Measurements from ENCODE around the gene HAUS5. TPM values are rescaled to one million over a fixed set of nuclear protein-coding genes. Genes with fewer than 3 reads are reported as not detected.

HAUS5 gene
- polyA plus RNA-seq, 3 donors, result 19.9 to 21.4 (median 21.4) TPM

DNA sequence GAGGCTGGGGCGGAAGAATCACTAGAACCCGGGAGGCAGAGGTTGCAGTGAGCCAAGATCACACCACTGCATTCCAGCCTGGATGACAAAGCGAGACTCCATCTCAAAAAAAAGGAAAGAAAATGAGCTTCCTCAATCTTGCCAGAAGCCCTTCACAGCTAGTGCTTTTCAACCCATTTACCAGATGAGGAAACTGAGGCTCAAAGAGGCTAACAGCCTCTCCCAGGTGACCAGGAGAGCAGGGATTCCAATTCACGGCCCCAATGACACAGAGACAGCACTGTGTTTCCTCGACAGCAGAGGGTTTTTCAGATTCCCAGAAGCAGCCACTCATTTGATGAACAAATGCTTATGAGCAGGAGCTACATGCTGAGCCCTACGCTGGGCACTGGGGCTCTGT is 57.0 kb downstream of the HAUS5 start:
- no peak for DNase-seq (ENCODE audit: low read depth in 3 of 3, low spot score in 2 of 3)

DNA sequence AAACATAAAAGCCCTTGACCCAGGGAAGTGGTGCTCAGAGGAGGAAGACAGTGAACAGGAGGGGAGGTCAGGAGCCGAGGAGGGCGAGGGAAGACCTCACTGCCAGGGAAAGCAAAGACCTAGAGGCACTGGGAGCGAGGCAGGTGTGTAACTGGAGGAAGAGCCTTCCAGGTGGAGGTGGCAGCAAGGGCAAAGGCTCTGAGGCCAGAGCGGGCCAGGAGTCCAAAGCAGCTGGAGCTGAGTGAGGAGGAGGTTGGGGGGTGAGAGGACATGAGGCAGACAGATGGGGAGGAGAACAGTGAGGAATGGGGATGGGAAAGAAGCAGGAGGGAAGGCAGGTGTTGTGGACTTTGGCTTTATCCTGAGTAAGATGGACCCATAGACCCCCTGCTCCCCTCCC is 57.4 kb downstream of the HAUS5 start:
- no peak for DNase-seq (ENCODE audit: low read depth in 3 of 3, low spot score in 2 of 3)

DNA sequence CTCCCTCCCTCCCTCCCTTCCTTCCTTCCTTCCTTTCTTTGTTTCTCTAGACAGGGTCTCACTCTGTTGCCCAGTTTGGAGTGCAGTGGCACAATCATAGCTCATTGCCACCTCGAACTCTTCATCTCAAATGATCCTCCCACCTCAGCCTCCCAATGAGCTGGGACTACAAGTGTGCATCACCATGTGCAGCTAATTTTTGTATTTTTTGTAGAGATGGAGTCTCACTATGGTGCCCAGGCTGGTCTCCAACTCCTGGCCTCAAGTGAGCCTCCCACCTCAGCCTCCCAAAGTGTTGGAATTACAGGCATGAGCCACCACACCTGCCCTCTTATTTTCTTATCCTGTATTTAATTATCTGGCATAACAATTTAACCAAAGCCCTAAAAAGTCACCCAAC is 58.2 kb downstream of the HAUS5 start:
- no peak for DNase-seq (ENCODE audit: low read depth in 3 of 3, low spot score in 2 of 3)

DNA sequence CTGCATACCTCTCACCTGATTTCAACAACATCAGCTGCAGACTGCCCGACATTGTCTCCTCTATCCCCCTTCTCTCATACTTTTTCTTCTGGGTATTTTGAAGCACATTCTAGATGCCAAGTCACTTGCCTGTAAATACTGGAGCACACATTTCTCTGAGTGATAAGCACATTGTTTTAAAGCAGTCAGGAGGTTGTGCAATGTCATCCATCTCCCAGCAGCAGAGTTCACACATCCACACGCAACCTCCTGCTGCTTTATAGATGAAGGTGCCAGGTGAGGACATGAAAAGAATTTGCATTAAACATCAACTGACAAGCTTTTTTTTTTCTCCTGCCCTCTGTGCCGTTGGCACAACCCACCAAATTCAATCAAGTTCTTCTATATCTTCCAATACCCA is 59.3 kb downstream of the HAUS5 start:
- no peak for DNase-seq (ENCODE audit: low read depth in 3 of 3, low spot score in 2 of 3)

DNA sequence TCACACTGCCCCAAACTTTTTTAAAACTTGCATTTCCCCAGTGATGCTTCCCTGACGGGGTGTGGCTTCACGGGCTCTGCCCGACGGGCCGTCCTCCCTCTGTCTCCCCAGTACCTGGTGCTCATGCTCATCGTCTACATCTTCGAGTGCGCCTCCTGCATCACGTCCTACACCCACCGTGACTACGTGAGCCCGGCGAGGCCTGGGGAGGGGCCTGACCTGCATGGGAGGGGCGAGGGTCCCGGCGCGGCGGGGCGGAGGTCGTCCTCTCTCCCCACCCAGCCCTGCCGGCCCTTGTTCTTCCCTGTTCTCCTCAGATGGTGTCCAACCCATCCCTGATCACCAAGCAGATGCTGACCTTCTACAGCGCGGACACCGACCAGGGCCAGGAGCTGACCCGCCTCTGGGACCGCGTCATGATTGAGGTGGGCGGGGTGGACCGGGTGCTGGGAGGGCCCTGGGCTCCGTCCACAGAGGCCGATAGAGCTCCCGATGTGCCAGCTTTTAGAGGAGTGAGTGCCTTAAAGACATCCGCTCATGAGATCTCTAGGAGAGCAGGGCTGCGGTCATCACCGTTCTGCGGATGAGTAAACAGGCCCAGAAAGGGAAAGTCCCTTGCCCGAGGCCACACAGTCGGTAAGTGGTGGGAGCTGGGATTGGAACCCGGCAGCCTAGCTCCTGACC is 60.7 kb downstream of the HAUS5 start:
- DNase-seq (ENCODE audit: low read depth in 3 of 3, low spot score in 2 of 3), result no peak

Other genes with a start within 250 kb of the HAUS5 start
- not detected for gene GPR42, start 241.7 kb upstream of the HAUS5 start, polyA plus RNA-seq (ENCODE audit: insufficient read length in 3 of 3)
- under 1 TPM; 0.28 to 0.86 (median 0.31) TPM for gene FFAR2, start 164.5 kb upstream of the HAUS5 start, polyA plus RNA-seq (ENCODE audit: insufficient read length in 3 of 3)
- gene KRTDAP, start 122.3 kb upstream of the HAUS5 start, polyA plus RNA-seq (ENCODE audit: insufficient read length in 3 of 3), result under 1 TPM in 2 of 3 donors, not detected in 1; 0.47 to 0.86 TPM
- 10 to 100 TPM; 68.1 to 72.6 (median 69.0) TPM for gene DMKN, start 99.1 kb upstream of the HAUS5 start, polyA plus RNA-seq (ENCODE audit: insufficient read length in 3 of 3)
- not detected for gene SBSN, start 84.4 kb upstream of the HAUS5 start, polyA plus RNA-seq (ENCODE audit: insufficient read length in 3 of 3)
- not detected for gene GAPDHS, start 79.3 kb upstream of the HAUS5 start, polyA plus RNA-seq (ENCODE audit: insufficient read length in 3 of 3)
- 10 to 100 TPM; 84.1 to 99.1 (median 92.9) TPM for gene TMEM147, start 67.1 kb upstream of the HAUS5 start, polyA plus RNA-seq (ENCODE audit: insufficient read length in 3 of 3)
- gene ATP4A, start 49.1 kb upstream of the HAUS5 start, polyA plus RNA-seq (ENCODE audit: insufficient read length in 3 of 3), result under 1 TPM in 1 of 3 donors, not detected in 2; 0.06 TPM
- not detected for gene PMIS2, start 26.6 kb upstream of the HAUS5 start, polyA plus RNA-seq (ENCODE audit: insufficient read length in 3 of 3)
- gene RBM42, start 16.3 kb downstream of the HAUS5 start, polyA plus RNA-seq (ENCODE audit: insufficient read length in 3 of 3), result 10 to 100 TPM; 54.6 to 65.5 (median 55.0) TPM
- 1 to 10 TPM in 1 of 3 donors, under 1 TPM in 2; 0.74 to 1.3 (median 0.75) TPM for gene ETV2, start 29.0 kb downstream of the HAUS5 start, polyA plus RNA-seq (ENCODE audit: insufficient read length in 3 of 3)
- gene COX6B1, start 35.6 kb downstream of the HAUS5 start, polyA plus RNA-seq (ENCODE audit: insufficient read length in 3 of 3), result 100 to 1,000 TPM; 394 to 408 (median 402) TPM
- gene UPK1A, start 53.8 kb downstream of the HAUS5 start, polyA plus RNA-seq (ENCODE audit: insufficient read length in 3 of 3), result 10 to 100 TPM in 2 of 3 donors, under 1 TPM in 1; 0.12 to 18.6 (median 13.4) TPM
- under 1 TPM in 2 of 3 donors, not detected in 1; 0.25 to 0.37 TPM for gene ZBTB32, start 91.8 kb downstream of the HAUS5 start, polyA plus RNA-seq (ENCODE audit: insufficient read length in 3 of 3)
- 10 to 100 TPM; 24.8 to 26.6 (median 25.4) TPM for gene KMT2B, start 105.3 kb downstream of the HAUS5 start, polyA plus RNA-seq (ENCODE audit: insufficient read length in 3 of 3)
- 1 to 10 TPM; 1.8 to 2.7 (median 2.7) TPM for gene IGFLR1, start 129.7 kb downstream of the HAUS5 start, polyA plus RNA-seq (ENCODE audit: insufficient read length in 3 of 3)
- 10 to 100 TPM; 15.2 to 20.9 (median 17.2) TPM for gene U2AF1L4, start 132.7 kb downstream of the HAUS5 start, polyA plus RNA-seq (ENCODE audit: insufficient read length in 3 of 3)
- 10 to 100 TPM; 55.6 to 62.0 (median 59.6) TPM for gene PSENEN, start 132.9 kb downstream of the HAUS5 start, polyA plus RNA-seq (ENCODE audit: insufficient read length in 3 of 3)
- 10 to 100 TPM; 11.3 to 11.7 (median 11.6) TPM for gene LIN37, start 135.8 kb downstream of the HAUS5 start, polyA plus RNA-seq (ENCODE audit: insufficient read length in 3 of 3)
- 10 to 100 TPM; 17.5 to 21.5 (median 18.7) TPM for gene HSPB6, start 144.3 kb downstream of the HAUS5 start, polyA plus RNA-seq (ENCODE audit: insufficient read length in 3 of 3)
- 10 to 100 TPM; 12.9 to 14.7 (median 14.5) TPM for gene PROSER3, start 145.4 kb downstream of the HAUS5 start, polyA plus RNA-seq (ENCODE audit: insufficient read length in 3 of 3)
- 10 to 100 TPM; 11.0 to 16.1 (median 12.5) TPM for gene ARHGAP33, start 162.8 kb downstream of the HAUS5 start, polyA plus RNA-seq (ENCODE audit: insufficient read length in 3 of 3)
- 10 to 100 TPM; 21.0 to 30.4 (median 24.1) TPM for gene PRODH2, start 200.1 kb downstream of the HAUS5 start, polyA plus RNA-seq (ENCODE audit: insufficient read length in 3 of 3)
- 100 to 1,000 TPM; 111 to 126 (median 124) TPM for gene NPHS1, start 239.8 kb downstream of the HAUS5 start, polyA plus RNA-seq (ENCODE audit: insufficient read length in 3 of 3)
- gene KIRREL2, start 244.2 kb downstream of the HAUS5 start, polyA plus RNA-seq (ENCODE audit: insufficient read length in 3 of 3), result 10 to 100 TPM in 1 of 3 donors, 1 to 10 TPM in 2; 8.8 to 10.4 (median 9.3) TPM

Measured in right renal cortex interstitium (tissue), 3 donors.